Endodermal cell (in vitro differentiated cells): ENCODE results near the gene CBFA2T3. TPM values are rescaled to one million over a fixed set of nuclear protein-coding genes. Genes with fewer than 3 reads are reported as not detected.
A peak's percentile ranks its signal among the peaks of the same experiment; 100 is the strongest.

ENCODE experiments used
- DNase-seq: peaks from one replicate; pipeline ENCODE4 v3.0.0-alpha.2; 2017
- H3K27ac ChIP-seq: 2 replicates; pipeline ENCODE4 v1.5.1; 2013; ENCODE audit warnings: mild to moderate bottlenecking, low read depth, low read length, moderate library complexity
- H3K27me3 ChIP-seq: 2 replicates; pipeline ENCODE4 v1.6.1; 2013; ENCODE audit warnings: mild to moderate bottlenecking, low read length, moderate library complexity; ENCODE audit not compliant: insufficient read depth, control insufficient read depth, poor library complexity, severe bottlenecking
- H3K36me3 ChIP-seq: 2 replicates; pipeline ENCODE4 v1.7.0; 2013; ENCODE audit warnings: mild to moderate bottlenecking, low read length, moderate library complexity; ENCODE audit not compliant: control insufficient read depth, insufficient read depth
- H3K4me1 ChIP-seq: one replicate; pipeline ENCODE4 v1.7.0; 2013; ENCODE audit warnings: low read length; ENCODE audit not compliant: control insufficient read depth, insufficient read depth
- H3K4me3 ChIP-seq: 2 replicates; pipeline ENCODE4 v1.5.1; 2013; ENCODE audit warnings: mild to moderate bottlenecking, low read length, moderate library complexity
- H3K9ac ChIP-seq: 2 replicates; pipeline ENCODE4 v1.6.1; 2013; ENCODE audit warnings: mild to moderate bottlenecking, low read length, moderate library complexity; ENCODE audit not compliant: poor library complexity, severe bottlenecking; ENCODE audit errors: extremely low read depth
- H3K9me3 ChIP-seq: 2 replicates; pipeline ENCODE4 v1.6.1; 2013; ENCODE audit warnings: mild to moderate bottlenecking, low read length, moderate library complexity; ENCODE audit not compliant: control insufficient read depth
- H3K27ac Mint-ChIP-seq: 2 replicates; pipeline ENCODE4 v1.8.0; 2020; ENCODE audit warnings: mixed read lengths
- H3K27me3 Mint-ChIP-seq: 2 replicates; pipeline ENCODE4 v1.8.0; 2021; ENCODE audit warnings: mild to moderate bottlenecking, mixed read lengths; ENCODE audit not compliant: insufficient read depth
- H3K36me3 Mint-ChIP-seq: 2 replicates; pipeline ENCODE4 v1.8.0; 2020; ENCODE audit warnings: low read depth, mixed read lengths
- H3K4me1 Mint-ChIP-seq: 2 replicates; pipeline ENCODE4 v1.8.0; 2020; ENCODE audit warnings: mixed read lengths
- H3K4me3 Mint-ChIP-seq: 2 replicates; pipeline ENCODE4 v1.8.0; 2020; ENCODE audit warnings: mild to moderate bottlenecking, moderate library complexity, mixed read lengths
- H3K9me3 Mint-ChIP-seq: 2 replicates; pipeline ENCODE4 v1.8.0; 2020; ENCODE audit warnings: mild to moderate bottlenecking, mixed read lengths
- CTCF ChIP-seq: fragments of 200-600 bp; sonication (generic); conservative IDR thresholded peaks from 2 replicates; pipeline ENCODE4 v1.5.0; 2021; ENCODE audit warnings: antibody characterized with exemption, mild to moderate bottlenecking
- WGBS, 2 experiments: methylation state at CpG; one replicate each; pipeline versions ENCODE4 v1.1.5 to v1.1.7; 2013; ENCODE audit warnings: missing lambda C conversion rate in 2 of 2, mixed read lengths in 1 of 2; ENCODE audit not compliant: insufficient coverage in 1 of 2, insufficient read length in 1 of 2; 5-methylcytosine and 5-hydroxymethylcytosine counted together
- total RNA-seq, 2 donors: library from RNA; stranded (reverse); fragmentation: NEBNext Ultra II Directional in 1 of 2; extraction: Animal tissue kit (Norgen Biotek cat#: 25700) in 1 of 2; gene quantifications; 2 replicates in 1 of 2; 3 replicates in 1 of 2; pipeline ENCODE4 v1.2.1, GENCODE V29; 2021

Gene CBFA2T3
- total RNA-seq, 2 donors from 2014 or later = 1.0 to 3.1 TPM

DNA sequence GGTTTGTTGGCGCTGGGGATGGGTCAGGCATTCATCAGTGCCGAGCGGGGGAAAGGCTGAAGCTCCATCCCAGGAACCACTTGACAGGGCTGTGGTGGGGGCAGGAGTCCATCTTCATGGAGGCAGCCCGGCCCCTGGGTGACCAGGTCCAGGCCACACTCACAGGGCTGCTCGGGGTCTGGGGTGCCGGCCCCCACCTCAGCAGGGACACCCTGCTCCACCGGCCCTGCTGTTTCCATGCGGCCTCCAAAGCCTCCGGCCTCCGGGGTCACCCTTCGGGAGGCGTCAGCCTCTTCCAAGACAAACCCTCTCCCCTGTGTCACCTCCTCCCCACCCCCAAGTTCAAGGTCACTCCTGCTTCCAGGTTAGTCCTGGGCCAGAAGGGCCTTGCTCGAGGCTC, 142.3 kb downstream of the CBFA2T3 start:
- Histone ChIP-seq H3K27me3 (no peaks in the 10 kb centered on the region), H3K36me3 (no peaks in the 10 kb centered on the region), H3K9me3 (no peaks in the 10 kb centered on the region), H3K27ac (no peak overlapping the region), H3K9ac (no peak overlapping the region), H3K4me3 (no peak overlapping the region), H3K4me1 (no peaks in the 10 kb centered on the region)
- no peak for DNase-seq
- no peak overlapping the region for H3K4me3 Mint-ChIP-seq
- 82 to 91% methylated on average over 4 to 13 of the region's 13 CpGs for WGBS, 2 experiments
- no peaks in the 10 kb centered on the region for H3K4me1 Mint-ChIP-seq
- no peaks in the 10 kb centered on the region for H3K27me3 Mint-ChIP-seq
- no peak for TF ChIP-seq CTCF
- peaks cover 9% of the 10 kb centered on the region for H3K36me3 Mint-ChIP-seq
- H3K27ac Mint-ChIP-seq = no peak overlapping the region
- no peaks in the 10 kb centered on the region for H3K9me3 Mint-ChIP-seq

- Mint-ChIP-seq H3K4me3 (no peak overlapping the region), H3K4me1 (no peaks in the 10 kb centered on the region), H3K27ac (no peak overlapping the region), H3K9me3 (no peaks in the 10 kb centered on the region), H3K36me3 (peaks cover 5% of the 10 kb centered on the region), H3K27me3 (no peaks in the 10 kb centered on the region)
- Histone ChIP-seq H3K4me3 (no peak overlapping the region), H3K9me3 (no peaks in the 10 kb centered on the region), H3K9ac (no peak overlapping the region), H3K27ac (no peak overlapping the region), H3K27me3 (no peaks in the 10 kb centered on the region), H3K36me3 (no peaks in the 10 kb centered on the region), H3K4me1 (no peaks in the 10 kb centered on the region)
- WGBS, 2 experiments = 95 to 100% methylated on average over 6 to 13 of the region's 13 CpGs
- no peak for DNase-seq
- TF ChIP-seq CTCF = no peak
These were observed 143.9 kb downstream of the CBFA2T3 start for GRCh38 chr16:88833086-88833485.

DNA sequence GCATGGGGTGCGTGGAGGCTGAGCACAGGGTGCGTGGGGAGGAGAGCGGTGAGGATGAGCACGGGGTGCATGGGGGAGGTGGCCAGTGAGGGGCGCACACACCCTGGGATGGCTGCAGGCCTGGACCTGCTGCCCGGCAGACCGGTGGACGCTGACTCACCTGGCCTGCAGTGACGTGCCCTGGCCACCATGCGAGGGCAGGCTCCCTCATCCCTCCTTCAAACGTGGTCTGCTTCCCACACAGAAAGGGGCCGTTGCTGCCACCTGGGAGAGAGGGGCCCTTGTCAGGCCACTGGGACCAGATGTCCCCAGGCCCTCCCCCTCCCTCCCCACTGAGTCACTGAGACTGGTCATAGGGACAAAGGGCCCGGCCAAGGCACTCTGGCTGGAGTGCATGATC, 145.2 kb downstream of the CBFA2T3 start:
- peak; percentile 40 for TF ChIP-seq CTCF
- Histone ChIP-seq H3K36me3 (no peaks in the 10 kb centered on the region), H3K9ac (no peak overlapping the region), H3K4me1 (no peaks in the 10 kb centered on the region), H3K4me3 (no peak overlapping the region), H3K27ac (no peak overlapping the region), H3K27me3 (no peaks in the 10 kb centered on the region), H3K9me3 (no peaks in the 10 kb centered on the region)
- no peaks in the 10 kb centered on the region for H3K4me1 Mint-ChIP-seq
- peaks cover 5% of the 10 kb centered on the region for H3K36me3 Mint-ChIP-seq
- H3K4me3 Mint-ChIP-seq = no peak overlapping the region
- WGBS, 2 experiments = 86 to 89% methylated on average over 8 to 13 of the region's 13 CpGs
- no peak overlapping the region for H3K27ac Mint-ChIP-seq
- DNase-seq = no peak
- no peaks in the 10 kb centered on the region for H3K9me3 Mint-ChIP-seq
- H3K27me3 Mint-ChIP-seq = no peaks in the 10 kb centered on the region
